Measurements from ENCODE around the gene ARSD.
"Not testable (repeated sequence)": the region's sequence is repeated elsewhere in the genome, so short reads cannot be mapped to it uniquely, and the experiment has no call there.

Gene ARSD

GRCh38 chrX:2892816-2893215, 36.3 kb downstream of the ARSD start:
- DNase-seq (ENCODE audit: low read depth), result no peak

GRCh38 chrX:2890536-2891460, 38.3 kb downstream of the ARSD start:
- DNase-seq (ENCODE audit: low read depth), result not testable (repeated sequence)

GRCh38 chrX:2889706-2890490, 39.2 kb downstream of the ARSD start:
- DNase-seq (ENCODE audit: low read depth), result peak; percentile 26

- no peak for DNase-seq (ENCODE audit: low read depth)
Measured at GRCh38 chrX:2889045-2889605, 40.0 kb downstream of the ARSD start.

GRCh38 chrX:2888309-2888708, 40.8 kb downstream of the ARSD start:
- DNase-seq (ENCODE audit: low read depth), result no peak

GRCh38 chrX:2883770-2884169, 45.4 kb downstream of the ARSD start:
- no peak for DNase-seq (ENCODE audit: low read depth)

GRCh38 chrX:2879670-2880069, 49.5 kb downstream of the ARSD start:
- no peak for DNase-seq (ENCODE audit: low read depth)

- DNase-seq (ENCODE audit: low read depth), result no peak
Measured at GRCh38 chrX:2878563-2878962, 50.6 kb downstream of the ARSD start.

GRCh38 chrX:2875798-2876399, 53.2 kb downstream of the ARSD start:
- DNase-seq (ENCODE audit: low read depth), result peak; percentile 20

- DNase-seq (ENCODE audit: low read depth), result no peak
Measured at GRCh38 chrX:2875136-2875481, 54.0 kb downstream of the ARSD start.

GRCh38 chrX:2874222-2875135, 54.7 kb downstream of the ARSD start:
- no peak for DNase-seq (ENCODE audit: low read depth)

- no peak for DNase-seq (ENCODE audit: low read depth)
Measured at GRCh38 chrX:2872671-2873277, 56.4 kb downstream of the ARSD start.

- DNase-seq (ENCODE audit: low read depth), result no peak
Measured at GRCh38 chrX:2871831-2872230, 57.3 kb downstream of the ARSD start.

- no peak for DNase-seq (ENCODE audit: low read depth)
Measured at GRCh38 chrX:2870650-2871049, 58.5 kb downstream of the ARSD start.

GRCh38 chrX:2867206-2867605, 61.9 kb downstream of the ARSD start:
- no peak for DNase-seq (ENCODE audit: low read depth)

GRCh38 chrX:2863646-2864045, 65.5 kb downstream of the ARSD start:
- peak; percentile 72 for DNase-seq (ENCODE audit: low read depth)

- DNase-seq (ENCODE audit: low read depth), result no peak
Measured at GRCh38 chrX:2862404-2862803, 66.7 kb downstream of the ARSD start.

- DNase-seq (ENCODE audit: low read depth), result no peak
Measured at GRCh38 chrX:2859197-2859797, 69.8 kb downstream of the ARSD start.

GRCh38 chrX:2857566-2857965, 71.6 kb downstream of the ARSD start:
- DNase-seq (ENCODE audit: low read depth), result no peak

- DNase-seq (ENCODE audit: low read depth), result no peak
Measured at GRCh38 chrX:2855761-2856160, 73.4 kb downstream of the ARSD start.

GRCh38 chrX:2854918-2855317, 74.2 kb downstream of the ARSD start:
- DNase-seq (ENCODE audit: low read depth), result no peak

All from EH (cell line).